GM19372 (cell line): ENCODE measurements around the gene RPGRIP1.
A peak's percentile ranks its signal among the peaks of the same experiment; 100 is the strongest.
"Not testable (repeated sequence)": the region's sequence is repeated elsewhere in the genome, so short reads cannot be mapped to it uniquely, and the experiment has no call there.

ENCODE experiments used
- ATAC-seq: cut with Tn5 transposase; IDR thresholded peaks from one replicate; pipeline ENCODE4 v1.9.1; 2021; ENCODE audit warnings: mild to moderate bottlenecking, low read depth, moderate library complexity; ENCODE audit not compliant: unreplicated experiment

The RPGRIP1 gene

GRCh38 chr14:21258005-21258888 lies 21.6 kb upstream of the RPGRIP1 start:
- ATAC-seq = no peak

- ATAC-seq = no peak
These were observed 20.7 kb upstream of the RPGRIP1 start for GRCh38 chr14:21258889-21259787.

- no peak for ATAC-seq
These were observed 18.1 kb upstream of the RPGRIP1 start for GRCh38 chr14:21261824-21262223.

DNA sequence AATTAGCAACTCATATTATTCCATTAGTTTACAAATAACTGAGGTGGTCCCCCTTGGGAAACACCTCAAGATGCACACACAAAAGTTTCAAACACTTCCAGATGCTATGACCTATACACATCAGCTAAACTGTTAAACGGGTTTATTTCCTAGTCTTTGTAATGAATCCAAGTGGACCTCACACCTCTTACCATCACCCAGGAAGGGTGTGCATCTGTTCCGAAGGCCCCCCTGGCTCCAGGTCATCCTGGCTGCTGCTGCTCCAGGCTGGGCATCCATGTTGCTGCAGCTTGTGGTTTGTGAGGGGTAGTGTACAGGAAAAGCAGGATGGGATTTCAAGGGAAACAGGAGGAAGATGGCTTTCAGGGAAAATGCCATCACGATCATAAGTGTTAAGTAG lies 17.5 kb upstream of the RPGRIP1 start:
- no peak for ATAC-seq

DNA sequence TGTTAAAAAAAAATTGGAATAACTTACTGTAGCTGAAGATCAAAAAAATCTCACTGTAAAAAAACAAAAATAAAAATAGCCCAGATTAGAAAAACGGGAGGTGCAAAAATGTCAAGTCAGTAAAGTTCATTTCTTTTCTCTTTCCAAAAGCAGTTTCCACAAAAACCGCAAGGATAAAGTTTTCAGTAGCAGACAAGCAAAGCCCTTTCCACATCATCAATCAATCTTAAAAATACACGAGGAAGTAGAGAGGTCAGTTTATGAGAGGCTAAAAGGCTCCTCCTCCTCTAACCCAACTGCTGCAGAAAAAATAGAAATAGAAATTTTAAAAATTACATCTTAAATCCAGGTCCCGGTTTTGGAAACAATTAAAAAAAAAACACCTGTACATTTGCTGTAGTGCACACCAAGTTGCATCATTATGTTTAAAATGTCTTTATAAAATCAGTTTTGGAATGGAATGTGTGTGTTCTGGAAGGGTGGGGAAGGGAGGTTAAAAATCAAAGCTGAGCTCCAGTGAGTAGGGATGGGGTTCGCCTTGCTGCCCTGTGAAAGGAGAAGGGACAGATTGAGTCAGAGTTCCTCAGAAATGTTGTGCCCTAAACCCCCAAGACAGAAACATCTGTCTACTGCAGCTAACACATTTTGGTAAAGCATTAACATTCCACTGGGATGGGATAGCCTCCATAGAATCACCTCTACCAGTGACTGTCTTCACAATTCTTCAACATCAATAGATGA lies 16.4 kb upstream of the RPGRIP1 start:
- no peak for ATAC-seq

DNA sequence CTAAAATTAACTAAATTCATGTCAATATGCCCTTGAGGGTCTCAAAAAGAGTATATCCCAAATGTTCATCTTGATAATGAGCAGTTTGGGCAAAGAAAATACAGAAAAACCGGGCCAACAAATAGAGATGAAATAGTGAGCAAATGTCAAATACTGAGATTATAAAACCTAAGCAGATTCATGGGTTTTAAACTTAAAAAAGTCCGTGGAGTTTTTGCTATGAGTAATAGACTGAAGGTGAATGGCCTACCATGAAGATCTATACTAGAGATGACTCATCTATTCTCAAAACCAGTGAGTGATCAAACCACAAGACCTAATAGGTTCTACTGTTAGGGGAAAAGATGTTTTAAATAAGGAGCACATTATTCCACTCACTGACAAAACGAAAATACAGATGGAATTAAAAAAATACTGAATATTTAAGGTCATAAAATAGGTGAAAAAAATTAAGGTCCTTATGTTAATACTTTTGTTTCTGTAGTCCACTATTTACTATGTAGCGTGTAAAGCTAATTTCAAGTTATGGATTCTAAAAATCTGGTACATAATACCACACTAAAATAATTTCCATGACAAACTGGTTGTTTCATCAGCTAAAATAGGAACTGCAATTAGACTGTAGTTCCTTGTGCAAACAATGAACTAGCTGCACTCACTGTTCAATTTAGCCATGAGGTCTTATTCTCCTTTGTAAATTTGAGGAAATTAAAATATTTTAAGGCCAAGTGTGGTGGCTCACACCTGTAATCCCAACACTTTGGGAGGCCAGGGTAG lies 15.7 kb upstream of the RPGRIP1 start:
- peak; percentile 67 for ATAC-seq

GRCh38 chr14:21267431-21267845 lies 12.4 kb upstream of the RPGRIP1 start:
- no peak for ATAC-seq

GRCh38 chr14:21267886-21268616 lies 11.8 kb upstream of the RPGRIP1 start:
- no peak for ATAC-seq

DNA sequence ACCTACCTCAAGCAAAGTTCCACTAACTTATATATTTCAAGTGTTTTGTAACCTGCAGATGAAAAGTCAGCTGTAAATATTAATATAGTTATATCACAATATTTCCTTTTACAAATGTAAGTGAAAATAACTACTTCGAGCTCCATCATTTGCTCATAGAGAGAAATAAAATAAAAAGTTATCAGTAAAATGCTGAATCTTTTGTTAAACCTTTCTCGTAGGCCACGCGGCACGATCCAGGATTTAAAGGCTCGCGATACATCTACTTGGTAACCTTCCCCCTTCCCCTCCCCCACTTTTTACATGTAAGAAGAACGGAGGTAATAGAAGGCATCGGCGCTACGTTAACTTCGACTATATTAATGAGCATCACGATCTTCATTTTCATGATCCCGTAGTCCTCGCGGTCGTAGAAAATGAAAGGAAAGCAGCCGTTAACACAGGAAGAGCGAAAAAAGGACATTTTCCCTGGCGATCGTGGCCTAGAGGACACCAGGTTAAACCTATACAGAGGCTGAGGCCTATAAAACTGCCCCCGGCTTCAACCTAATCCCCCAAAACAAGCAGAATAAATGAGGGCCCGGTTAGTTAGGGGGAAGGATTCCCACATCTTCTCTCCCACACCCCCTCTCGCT lies 11.1 kb upstream of the RPGRIP1 start:
- no peak for ATAC-seq

- ATAC-seq = peak; percentile 90
These were observed 10.4 kb upstream of the RPGRIP1 start, which contains the start of gene HNRNPC for GRCh38 chr14:21269252-21270046. Gene HNRNPC, minus strand, starts transcription at chr14:21269442. Its CDS starts 35,249 bp downstream, at chr14:21234193.

DNA sequence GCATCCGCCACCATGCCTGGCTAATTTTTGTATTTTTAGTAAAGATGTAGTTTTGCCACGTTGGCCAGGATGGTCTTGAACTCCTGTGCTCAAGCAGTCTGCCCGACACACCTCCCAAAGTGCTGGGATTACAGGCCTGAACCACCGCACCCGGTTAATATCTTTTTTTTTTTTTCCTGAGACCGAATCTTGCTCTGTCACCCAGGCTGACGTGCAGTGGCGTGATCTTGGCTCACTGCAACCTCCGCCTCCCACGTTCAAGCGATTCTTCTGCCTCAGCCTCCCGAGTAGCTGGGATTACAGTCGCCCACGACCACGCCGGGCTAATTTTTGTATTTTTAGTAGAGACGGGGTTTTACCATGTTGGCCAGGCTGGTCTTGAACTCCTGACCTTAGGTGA lies 7.2 kb upstream of the RPGRIP1 start:
- ATAC-seq = not testable (repeated sequence)

DNA sequence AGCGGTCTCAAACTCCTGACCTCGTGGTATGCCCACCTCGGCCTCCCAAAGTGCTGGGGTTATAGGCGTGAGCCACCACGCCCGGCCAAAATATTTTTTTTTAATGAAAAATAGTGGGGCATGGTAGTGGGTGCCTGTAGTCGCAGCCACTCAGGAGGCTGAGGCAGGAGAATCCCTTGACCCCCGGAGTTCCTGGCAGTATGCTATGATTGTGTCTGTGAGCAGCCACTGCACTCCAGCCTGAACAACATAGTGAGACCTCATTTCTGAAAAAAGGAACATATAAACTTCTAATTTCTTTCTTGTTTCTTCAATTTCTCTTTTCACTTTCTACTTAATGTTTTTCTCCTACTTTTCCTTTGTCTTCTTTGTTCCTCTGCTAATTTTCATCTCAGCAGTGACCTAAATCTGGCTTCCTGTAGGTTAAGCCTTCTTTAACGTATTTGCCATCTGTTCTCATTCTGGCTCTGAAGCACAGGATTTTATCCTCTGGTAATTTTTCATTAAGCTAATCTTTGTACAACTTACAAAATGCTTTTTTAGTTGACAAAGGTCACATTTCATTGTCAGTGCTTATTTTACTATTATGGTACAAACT lies 4.5 kb upstream of the RPGRIP1 start:
- ATAC-seq = no peak

DNA sequence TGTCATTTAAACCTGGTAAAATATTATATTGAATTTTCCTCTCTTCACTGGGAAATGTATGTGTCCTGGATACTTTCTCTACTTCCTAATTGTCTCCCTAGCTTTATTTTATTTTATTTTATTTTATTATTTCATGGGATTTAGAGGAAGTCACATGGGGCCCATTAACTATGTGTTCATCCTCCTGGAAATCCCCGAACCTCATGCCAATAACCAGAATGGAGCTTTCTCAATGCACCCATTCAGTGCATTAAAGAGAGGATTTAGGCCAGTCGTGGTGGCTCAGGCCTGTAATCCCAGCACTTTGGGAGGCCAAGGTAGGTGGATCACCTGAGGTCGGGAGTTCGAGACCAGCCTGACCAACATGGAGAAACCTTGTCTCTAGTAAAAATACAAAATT lies 1.3 kb upstream of the RPGRIP1 start:
- ATAC-seq = no peak

DNA sequence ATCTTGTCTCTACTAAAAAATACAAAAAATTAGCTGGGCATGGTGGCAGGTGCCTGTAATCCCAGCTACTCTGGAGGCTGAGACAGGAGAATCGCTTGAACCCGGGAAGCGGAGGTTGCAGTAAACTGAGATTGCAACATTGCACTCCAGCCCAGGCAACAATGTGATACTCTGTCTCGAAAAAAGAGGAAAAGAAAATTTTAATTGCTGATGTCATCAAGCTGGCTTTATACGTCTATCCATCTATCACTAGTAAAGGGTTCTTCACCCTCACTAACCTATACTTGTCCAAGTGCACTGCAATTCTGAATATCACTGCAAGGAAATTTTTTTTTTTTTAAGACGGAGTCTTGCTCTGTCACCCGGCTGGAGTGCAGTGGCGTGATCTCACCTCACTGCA lies 2.0 kb downstream of the RPGRIP1 start:
- ATAC-seq = not testable (repeated sequence)

- not testable (repeated sequence) for ATAC-seq
These were observed 6.6 kb downstream of the RPGRIP1 start for GRCh38 chr14:21286516-21286915.

DNA sequence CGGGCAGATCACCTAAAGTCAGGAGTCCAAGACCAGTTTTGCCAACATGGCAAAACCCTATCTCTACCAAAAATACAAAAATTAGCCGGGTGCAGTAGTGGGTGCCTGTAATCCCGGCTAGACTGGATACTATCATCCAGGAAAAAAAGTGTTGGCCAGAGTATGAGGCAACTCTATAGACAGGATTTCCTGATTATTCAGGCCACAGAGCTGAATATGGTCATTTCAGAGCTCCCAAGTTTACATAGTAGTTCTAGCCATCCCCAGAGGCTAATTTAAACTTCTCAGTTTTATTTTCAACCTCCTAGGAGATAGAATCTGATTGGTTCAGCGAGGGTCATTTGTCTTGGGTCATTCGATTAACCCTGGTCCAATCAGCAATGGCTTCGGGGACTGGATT lies 7.3 kb downstream of the RPGRIP1 start:
- no peak for ATAC-seq

- ATAC-seq = not testable (repeated sequence)
These were observed 14.1 kb downstream of the RPGRIP1 start for GRCh38 chr14:21294026-21294425.
